HL-60 (cell line): ENCODE results near the gene DBP.

Experiments used
- CTCF ChIP-seq: IDR thresholded peaks from one replicate; pipeline ENCODE4 v1.5.1; 2011; ENCODE audit warnings: low read length, control low read depth, inconsistent platforms; ENCODE audit not compliant: insufficient read depth
- POLR2AphosphoS5 ChIP-seq: IDR thresholded peaks from 2 replicates; pipeline ENCODE4 v1.6.1; 2012; ENCODE audit warnings: low read depth
- TF ChIP-seq, protein P1 (sequence below): IDR thresholded peaks from 2 replicates; pipeline ENCODE4 v1.6.1; 2012; ENCODE audit warnings: low read depth; ENCODE audit not compliant: insufficient replicate concordance

GRCh38 chr19:48617146-48617937, 19.8 kb downstream of the DBP start:
- TF ChIP-seq CTCF (no peak), POLR2AphosphoS5 (no peak)
- TF ChIP-seq, protein P1, sequence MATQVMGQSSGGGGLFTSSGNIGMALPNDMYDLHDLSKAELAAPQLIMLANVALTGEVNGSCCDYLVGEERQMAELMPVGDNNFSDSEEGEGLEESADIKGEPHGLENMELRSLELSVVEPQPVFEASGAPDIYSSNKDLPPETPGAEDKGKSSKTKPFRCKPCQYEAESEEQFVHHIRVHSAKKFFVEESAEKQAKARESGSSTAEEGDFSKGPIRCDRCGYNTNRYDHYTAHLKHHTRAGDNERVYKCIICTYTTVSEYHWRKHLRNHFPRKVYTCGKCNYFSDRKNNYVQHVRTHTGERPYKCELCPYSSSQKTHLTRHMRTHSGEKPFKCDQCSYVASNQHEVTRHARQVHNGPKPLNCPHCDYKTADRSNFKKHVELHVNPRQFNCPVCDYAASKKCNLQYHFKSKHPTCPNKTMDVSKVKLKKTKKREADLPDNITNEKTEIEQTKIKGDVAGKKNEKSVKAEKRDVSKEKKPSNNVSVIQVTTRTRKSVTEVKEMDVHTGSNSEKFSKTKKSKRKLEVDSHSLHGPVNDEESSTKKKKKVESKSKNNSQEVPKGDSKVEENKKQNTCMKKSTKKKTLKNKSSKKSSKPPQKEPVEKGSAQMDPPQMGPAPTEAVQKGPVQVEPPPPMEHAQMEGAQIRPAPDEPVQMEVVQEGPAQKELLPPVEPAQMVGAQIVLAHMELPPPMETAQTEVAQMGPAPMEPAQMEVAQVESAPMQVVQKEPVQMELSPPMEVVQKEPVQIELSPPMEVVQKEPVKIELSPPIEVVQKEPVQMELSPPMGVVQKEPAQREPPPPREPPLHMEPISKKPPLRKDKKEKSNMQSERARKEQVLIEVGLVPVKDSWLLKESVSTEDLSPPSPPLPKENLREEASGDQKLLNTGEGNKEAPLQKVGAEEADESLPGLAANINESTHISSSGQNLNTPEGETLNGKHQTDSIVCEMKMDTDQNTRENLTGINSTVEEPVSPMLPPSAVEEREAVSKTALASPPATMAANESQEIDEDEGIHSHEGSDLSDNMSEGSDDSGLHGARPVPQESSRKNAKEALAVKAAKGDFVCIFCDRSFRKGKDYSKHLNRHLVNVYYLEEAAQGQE, result no peak
